GM19023 (cell line): Measurements from ENCODE around the gene CTIF.

ENCODE experiments used
- ATAC-seq: cut with Tn5 transposase; IDR thresholded peaks from one replicate; pipeline ENCODE4 v1.9.1; 2021; ENCODE audit warnings: mild to moderate bottlenecking, moderate library complexity; ENCODE audit not compliant: unreplicated experiment

The CTIF gene

GRCh38 chr18:48781163-48781987 is 242.5 kb downstream of the CTIF start:
- no peak for ATAC-seq

DNA sequence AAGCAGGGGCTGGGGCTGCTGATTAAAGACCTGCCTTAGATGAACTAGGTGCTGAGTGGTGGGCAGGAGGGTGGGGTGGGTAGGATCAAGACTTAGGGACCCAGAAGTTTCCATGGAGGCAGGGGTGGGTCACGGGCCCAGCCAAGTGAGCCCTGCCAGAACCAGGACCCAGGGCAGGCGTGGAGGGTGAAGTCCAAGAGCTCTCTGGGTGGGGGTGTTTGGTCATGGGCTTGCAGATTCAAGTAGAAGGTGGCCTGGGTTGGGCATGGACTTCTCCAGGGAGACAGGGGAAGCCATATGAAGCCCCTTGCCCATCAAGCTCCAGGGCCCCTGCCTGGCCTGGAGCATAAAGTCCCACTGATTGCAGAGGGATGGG is 243.1 kb downstream of the CTIF start:
- ATAC-seq, result no peak

DNA sequence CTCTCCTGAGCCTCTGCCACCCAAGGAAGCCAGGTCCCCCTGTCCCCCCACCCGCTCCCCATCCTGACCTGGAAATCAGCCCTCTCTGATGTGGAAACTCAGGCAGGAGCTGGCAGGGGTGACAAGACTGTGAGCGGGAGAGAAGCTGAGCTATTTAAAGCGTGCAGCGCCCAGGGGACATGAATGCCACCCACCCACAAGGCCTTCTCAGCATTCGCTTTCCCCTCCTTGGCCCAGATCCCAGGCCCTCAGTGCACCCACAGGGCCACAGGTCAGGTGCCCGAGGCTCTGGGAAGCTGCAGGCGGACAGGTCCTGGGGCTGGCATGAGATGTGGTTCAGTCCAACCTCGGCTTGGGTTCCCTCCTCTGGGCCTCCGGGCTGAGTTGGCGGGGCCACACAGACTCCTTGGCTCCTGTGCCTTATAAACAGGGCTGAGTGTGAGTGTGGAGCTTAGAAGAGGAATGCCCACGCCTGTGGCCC is 243.6 kb downstream of the CTIF start:
- no peak for ATAC-seq

GRCh38 chr18:48783616-48784520 is 245.0 kb downstream of the CTIF start:
- ATAC-seq, result no peak

- ATAC-seq, result no peak
Observed at GRCh38 chr18:48784656-48785055, 245.8 kb downstream of the CTIF start.

DNA sequence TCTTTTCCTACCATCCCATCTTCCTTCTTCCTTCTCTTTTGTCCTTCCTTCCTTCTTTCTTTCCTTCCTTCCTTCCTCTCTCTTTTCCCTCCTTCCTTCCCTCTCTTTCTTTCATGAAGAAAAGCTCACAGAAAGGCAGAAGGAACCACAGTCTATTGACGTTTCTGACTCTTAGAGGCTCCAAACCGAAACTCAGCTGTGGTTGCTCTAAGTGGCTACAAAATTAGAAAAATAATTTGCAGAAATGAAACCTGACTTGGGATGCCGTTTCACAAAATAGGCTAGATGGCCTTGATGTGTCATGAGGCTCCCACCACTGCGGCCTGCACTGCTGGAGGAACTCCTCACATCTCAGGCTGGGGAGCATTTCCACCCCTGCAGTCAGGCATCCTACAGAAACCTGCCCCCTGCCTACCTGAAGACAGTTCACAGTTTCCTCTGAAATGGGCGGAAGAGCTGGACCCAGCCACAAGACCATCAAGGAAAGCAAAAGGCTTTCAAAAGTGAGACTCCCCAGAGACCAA is 246.3 kb downstream of the CTIF start:
- ATAC-seq, result peak; percentile 90

GRCh38 chr18:48785736-48786454 is 247.1 kb downstream of the CTIF start:
- no peak for ATAC-seq

DNA sequence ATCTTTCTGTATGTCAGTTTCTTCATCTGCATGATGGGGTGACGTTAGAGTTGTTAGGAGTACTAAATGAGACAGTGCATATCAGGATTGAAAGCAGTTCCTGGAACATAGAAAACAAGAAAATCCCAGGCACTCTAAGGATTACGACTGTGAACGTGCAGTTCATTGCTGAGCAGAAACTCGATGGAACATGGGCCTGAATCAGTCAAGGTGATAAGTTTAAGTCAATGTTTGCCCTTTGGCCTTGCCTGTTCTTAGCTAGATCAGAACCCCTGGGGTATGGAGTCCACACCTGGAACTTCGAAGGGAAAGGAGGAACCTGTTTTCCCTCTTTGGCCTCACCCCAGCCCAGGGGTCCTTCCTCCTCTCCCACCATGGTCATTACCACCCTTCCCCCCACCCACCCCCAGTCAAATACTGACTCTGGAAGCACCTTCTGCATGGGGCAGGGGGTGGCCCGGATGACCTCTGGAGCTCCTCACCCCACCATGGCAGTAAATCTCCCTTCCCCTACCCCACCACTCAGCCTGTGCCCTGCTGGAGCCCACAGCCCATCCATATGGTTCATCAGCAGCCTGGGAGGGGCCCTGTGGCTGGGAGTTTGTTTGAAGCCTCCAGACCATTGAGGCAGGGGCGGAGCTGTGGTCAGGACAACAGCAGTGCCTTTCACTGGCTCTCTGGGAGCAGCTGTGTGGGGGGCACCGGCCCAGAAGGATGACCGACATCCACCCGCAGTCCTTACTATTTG is 247.8 kb downstream of the CTIF start:
- ATAC-seq, result no peak

GRCh38 chr18:48787203-48788151 is 248.6 kb downstream of the CTIF start:
- no peak for ATAC-seq

DNA sequence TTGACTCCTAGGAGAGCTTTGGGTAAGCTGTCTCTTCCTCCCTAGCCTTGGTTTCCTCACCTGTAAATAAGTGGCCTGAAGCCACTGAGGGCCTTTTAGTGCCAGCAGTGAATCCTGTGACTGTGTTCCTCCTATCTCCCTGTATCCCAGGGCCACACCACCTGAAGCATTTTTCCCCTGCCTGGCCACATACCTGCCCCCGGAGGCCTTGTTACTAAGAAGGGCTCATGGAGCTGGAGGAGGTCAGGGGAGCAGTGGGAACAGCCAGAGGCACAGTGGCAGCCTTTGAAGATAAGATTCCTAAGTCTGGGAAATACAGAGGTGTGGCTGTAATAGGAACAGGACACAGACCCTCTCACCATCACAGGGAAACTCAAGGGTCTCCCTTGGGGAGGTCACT is 249.5 kb downstream of the CTIF start:
- no peak for ATAC-seq

DNA sequence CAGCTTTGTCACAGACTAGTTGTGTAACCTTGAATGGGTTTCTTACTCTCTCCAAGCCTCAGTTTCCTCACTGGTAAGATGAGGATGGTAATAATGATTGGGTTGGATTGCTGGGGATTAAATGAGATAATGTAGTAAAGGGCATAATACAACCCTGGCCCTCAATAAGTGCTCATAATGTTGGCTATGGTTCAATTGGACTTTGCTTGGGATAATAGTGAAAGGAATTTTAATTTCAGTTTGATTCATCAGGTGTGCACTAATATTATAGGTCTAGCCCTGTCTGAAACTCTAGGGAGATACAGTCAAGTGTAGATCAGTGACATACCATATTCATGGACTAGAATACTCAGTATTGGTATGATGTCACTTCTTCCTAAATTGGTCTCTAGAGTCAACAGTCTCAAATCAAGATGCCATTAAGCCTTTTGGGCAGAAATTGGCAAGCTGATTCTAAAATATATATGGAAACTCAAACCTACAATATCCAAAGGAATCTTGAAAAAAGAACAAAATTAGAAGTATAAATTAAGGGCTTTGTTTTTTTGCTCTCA is 250.5 kb downstream of the CTIF start:
- no peak for ATAC-seq

- no peak for ATAC-seq
Observed at GRCh38 chr18:48790226-48790863, 251.5 kb downstream of the CTIF start.

DNA sequence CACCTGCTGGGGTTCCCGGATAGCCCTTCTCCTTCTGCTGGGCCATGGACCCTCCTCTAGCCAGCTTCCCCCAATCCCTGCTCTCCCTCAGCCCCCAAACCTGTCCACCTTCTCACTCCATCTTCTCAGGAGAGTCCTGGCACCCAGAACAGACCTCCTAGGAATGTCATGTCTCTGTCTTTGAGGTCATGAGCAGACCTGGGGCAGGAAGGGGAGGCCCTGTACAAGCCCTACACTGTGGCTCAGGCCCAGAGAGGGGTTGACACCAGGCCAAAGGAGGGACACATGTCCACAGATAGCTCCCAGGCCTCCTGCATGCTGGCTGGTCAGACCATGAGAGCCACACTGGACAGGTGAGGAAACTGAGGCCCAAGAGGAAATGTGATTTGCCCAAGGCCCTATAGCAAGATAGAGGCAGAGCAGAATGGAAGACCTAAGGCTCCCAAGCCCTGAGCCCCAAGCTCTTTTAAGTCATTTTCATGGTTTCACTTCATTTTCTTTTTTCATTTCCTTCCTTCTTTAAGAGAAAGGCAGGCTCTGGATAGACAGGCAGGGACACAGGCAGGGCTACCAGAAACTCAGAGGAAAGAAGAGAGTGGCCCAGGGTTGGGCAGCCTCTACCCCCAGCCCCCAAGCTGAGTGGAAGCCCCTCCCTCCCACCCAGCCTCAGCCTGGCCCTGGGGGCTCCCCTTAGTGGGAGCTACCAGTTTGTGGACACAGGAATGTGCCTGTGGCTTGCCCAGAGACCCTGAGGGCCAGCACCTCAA is 252.2 kb downstream of the CTIF start:
- ATAC-seq, result no peak

- ATAC-seq, result no peak
Observed at GRCh38 chr18:48791636-48792105, 252.8 kb downstream of the CTIF start.

DNA sequence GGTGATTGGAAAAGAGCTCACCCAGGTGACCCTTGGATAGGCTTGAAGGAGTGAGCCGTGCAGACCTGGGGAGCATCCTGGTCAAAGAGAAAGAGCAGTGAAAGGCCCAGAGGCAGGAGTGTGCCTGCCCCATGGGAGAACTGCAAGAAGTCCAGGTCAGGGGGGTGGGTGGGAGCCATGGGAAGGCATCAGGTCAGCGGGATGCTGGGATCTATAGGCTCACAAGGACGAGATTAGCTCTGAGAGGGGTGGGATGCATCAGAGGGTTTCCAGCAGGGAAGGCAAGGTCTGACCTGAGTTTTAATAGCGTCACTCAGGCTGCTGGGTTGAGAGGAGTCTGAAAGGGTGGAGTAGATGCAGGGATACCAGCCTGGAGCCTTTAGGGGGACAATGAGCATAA is 253.3 kb downstream of the CTIF start:
- ATAC-seq, result no peak

DNA sequence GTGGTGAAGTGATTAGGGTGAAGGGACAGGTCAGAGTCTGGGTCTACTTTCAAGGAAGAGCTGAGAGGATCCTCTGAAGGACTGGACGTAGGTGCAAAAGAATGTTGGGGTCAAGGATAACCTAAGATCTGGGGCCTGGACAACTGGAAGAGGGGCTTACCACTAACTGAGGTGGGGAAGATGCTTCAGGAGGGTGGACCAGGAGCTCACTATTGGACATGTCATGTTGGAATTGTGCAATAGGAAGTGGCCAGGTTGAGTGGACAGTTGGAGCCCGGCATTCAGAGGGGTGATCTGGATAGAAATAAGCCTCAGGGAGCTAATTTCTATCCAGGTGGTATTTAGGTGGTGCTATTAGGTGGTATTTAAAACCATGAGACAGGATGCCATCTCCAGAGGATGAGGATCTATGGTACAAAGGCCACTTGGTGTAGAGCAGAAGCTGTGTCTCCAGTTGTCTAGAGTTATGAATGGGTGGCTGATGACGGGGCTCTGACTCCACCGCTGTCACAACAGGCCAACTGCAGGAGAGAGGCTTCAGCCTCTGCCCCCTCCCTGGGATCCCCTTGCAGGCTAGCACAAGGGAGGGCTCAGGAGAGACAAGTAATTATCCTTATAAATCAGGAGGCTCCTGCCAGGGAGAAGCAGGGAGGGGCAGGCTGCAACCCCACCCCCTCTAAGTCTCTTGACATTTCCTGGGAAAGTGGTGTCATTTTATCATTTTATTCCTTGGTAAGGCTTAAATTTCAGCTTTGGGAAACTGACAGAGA is 254.0 kb downstream of the CTIF start:
- no peak for ATAC-seq
